GM19023 (cell line): Measurements from ENCODE around the gene MAP2K3.

Experiments
- ATAC-seq: cut with Tn5 transposase; IDR thresholded peaks from one replicate; pipeline ENCODE4 v1.9.1; 2021; ENCODE audit warnings: mild to moderate bottlenecking, moderate library complexity; ENCODE audit not compliant: unreplicated experiment

MAP2K3 gene

DNA sequence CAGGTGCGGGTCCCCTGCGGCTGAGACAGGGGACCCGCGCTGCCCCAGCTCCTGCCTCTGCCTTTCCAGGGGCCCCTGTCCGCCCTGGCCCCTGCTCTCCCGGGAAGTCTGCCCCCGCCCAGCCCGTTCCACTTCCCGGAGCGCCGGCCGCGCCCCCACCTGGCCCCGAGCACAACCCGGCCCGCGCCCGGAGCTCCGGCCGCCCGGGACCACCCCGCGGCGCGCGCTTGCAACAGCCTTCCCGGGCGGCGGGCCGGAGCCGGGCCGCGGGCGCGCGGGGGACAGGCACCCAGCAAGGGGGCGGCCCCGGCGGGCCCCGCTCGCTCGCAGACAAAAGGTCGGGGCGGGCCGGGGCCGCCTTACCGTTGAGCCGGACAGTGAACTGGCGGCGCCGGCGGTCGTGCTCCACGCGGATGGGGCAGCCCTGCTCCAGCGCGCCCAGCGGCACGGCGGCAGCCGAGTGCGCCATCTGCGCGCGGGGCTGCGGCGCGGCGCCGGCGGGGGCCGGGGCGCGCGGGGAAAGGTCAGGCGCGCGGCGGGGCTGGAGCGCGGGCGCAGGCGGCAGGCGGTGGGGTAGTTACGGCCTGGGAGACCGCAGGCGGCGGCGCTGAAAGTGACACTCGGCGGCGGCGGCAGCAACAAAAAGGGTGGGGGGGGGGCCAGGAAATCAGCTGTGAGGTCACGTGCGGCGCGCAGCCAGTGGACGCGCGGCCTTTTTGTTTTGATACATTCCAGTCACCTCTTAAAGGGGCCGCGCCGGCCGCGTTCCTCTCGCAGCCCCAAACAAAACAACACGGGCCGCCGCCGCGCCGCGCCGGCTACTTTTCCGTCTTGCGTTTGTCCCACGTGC, 31.5 kb upstream of the MAP2K3 start, which contains the start of gene NATD1:
TSS of gene NATD1 (minus strand) at position 615 of the 850 bp plus-strand sequence. CDS start at position 469, 146 bp downstream.
- peak; percentile 86 for ATAC-seq

DNA sequence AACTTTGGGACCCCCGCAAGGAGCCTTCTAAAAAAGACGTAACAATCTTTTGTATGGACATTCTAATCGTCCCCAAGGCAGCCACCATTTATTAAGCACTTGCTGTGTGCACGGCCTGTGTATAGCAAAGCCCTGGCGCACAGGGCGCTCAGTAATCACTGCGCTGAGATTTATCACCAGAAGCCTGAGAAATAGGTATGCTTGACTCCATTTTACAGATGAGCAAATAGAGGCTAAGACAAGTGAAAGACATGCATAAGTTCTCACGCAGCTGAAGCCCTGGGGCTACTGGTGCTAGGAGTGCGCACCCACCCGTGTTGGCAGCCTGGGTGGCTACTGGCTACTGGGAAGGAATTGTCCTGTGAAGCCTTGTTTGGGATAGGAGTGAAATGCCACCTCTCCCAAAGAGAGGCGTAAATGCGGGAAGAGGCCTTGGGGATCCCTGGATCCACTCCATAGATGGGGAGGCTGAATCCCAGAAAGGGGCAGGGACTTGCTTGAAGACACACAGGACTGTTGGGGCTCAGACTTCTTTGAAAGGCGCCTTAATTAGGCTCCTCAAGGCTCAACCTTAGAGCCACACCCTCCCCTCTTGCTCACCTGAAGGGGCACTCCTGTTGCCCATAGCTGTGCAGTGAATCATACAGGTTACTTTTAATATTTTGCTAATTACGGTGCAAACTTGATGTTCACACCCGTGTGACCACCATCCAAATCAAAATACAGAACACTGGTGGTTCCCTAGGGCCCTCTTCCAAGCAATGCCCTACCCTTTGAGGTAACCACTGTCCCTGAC, 30.7 kb upstream of the MAP2K3 start:
- ATAC-seq, result no peak

DNA sequence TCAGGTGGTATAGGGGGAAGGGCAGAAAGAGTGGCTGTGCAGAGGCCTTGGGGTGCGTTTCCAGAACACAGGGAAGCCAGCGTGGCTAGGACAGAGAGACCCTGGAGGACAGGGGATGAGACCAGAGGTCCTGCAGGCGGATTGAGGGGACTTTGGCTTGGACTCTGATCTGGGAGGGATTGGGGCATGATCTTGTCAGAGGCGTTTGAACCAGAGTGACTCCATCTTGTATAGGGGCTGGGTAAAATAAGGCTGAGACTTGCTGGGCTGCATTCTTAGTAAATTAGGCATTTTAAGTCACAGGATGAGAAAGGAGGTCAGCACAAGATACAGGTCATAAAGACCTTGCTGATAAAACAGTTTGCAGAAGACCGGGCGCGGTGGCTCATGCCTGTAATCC, 25.9 kb upstream of the MAP2K3 start:
- ATAC-seq, result no peak

DNA sequence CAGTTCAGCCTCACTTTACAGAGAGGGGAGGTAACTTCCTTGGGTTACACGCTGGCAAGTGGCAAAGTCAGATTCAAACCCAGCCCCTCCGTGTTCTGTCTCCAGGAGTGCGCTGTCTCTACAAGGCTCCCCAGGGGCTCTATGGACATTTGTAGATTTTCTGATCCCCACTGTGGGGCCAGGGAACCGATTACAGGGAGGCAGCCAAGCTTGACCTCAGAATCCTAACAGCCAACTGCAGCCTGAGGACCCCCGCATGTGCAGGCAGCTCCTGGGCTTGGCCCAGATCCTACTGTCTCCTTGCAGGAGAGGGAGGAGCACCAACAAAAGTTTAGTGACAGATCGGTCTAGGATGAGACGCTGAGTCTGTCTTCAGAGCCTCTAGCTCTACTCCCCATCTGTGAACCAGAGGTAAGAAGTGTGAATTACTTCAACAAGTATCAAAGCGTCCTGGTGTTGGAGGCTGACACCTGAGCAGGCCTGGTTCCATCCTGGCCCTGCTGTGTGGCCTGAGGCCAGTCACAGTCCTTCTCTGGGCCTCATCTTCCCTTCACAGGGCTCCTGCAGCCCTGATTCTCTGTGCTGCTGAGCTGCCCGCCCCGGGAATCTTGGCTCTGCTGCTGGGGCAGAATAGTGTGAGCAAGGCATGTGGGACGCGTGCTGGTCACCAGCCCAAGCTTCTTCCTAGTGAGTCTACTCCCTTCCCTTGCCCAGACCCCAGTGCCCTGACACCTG, 22.1 kb upstream of the MAP2K3 start:
- ATAC-seq, result no peak

DNA sequence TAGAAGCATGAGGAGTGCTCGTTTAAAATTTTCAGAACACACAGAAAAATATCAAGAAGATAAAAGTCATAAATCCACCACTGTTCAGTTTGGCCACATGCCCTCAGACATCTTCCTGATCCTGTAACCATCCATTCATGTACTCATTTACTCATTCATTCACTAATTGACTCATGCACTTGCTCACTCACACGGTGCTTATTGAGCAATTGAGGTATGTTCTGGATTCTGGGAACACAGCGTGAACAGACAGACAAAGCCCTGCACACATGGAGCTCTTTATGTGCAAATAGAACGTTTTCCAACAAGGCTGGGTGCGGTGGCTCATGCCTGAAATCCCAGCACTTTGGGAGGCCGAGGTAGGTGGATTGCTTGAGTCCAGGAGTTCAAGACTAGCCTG, 21.1 kb upstream of the MAP2K3 start:
- no peak for ATAC-seq

DNA sequence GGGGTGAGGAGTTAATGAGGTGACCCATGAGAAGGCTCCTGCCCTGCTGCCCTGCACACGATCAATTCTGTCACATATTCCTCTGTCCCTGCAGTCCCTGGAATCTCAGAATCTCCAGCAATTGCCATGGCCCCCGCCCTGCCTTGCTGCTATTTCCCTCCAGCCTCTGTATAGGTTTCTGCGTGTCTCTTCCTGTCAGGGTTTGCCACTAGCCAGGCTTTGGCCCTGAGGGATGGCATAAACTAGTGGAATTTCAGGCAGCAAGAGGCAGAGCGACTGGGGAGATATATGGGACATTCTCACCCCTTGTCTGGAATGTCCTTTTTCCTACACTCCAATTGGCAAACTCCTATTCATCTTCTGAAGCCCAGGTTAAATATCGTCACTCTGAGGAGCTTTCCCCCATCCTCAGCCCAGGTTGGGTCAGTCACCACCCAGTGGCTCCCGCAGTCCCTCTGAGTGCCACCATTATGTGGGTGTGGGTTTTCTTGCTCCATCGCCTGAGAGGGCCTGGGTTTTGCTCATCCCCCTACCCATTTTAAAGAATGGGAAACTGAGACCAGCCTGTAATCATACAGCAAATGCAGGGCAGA, 15.8 kb upstream of the MAP2K3 start:
- no peak for ATAC-seq

DNA sequence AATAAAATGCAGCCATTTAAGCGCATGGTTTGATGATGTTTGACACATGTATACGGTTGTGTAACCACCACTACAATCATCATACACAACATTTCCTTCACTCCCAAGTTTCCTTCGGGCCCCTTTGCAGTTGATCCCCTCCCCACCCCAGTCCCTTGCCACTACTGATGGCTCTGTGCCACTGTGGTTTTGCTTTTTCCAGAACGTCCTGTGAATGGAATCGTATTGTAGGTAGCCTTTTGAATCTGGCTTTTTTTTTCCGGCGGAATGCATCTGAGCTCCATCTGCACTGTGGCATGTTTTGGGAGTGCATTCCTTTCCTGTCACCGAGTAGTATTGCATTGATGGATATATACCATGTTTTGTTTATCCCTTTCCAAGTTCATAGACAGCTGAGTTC, 15.1 kb upstream of the MAP2K3 start:
- ATAC-seq, result no peak

DNA sequence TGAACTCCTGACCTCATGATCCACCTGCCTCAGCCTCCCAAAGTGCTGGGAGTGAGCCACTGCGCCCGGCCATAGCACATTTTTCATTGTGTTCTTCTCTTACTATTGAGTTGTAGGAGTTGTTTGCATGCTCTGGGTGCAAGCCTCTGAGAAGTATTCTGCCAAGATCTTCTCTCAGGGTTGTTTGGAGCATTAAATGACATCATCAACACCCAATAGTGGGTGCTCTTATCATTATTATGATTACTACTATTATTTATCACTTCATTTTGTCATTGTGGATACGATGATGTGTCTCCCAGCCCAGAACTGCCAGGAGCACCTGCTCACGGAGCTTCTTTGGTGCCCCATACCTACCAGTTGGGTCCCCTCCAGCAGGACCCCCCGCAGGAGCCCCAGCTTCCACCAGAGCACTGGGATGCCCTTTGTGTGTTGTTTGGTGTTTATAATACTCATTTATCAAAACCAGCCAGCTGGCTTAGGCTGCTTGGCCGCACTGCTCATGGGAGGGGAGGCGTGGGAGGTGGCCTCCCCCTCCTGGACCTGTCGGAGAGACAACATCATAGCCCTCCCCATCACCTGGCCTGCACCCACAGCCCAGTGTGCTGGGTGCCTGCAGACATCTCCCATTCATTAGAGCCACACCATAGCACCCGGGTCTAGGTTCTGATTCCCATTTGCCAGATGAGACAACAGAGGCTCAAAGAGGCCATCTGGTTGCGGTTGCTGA, 12.9 kb upstream of the MAP2K3 start:
- ATAC-seq, result no peak

DNA sequence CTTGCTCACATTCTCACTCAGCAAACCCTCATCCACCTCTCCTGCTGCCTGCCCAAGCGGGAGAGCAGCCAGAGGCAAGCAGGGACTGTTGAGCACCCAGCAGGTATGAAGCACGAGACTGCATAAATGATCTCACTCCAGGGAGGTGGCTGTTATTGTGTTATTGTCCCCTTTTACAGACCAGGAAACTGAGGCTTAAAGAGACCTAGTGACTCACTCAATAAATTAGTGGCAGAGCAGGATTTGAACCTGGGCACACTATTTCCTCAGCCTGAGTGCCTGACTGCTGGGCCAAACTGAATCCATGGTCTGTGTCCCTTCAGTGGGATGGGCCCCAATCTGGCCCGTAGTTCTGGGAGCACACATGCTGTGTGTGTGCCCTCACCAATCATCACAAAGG, 12.3 kb upstream of the MAP2K3 start:
- ATAC-seq, result no peak

DNA sequence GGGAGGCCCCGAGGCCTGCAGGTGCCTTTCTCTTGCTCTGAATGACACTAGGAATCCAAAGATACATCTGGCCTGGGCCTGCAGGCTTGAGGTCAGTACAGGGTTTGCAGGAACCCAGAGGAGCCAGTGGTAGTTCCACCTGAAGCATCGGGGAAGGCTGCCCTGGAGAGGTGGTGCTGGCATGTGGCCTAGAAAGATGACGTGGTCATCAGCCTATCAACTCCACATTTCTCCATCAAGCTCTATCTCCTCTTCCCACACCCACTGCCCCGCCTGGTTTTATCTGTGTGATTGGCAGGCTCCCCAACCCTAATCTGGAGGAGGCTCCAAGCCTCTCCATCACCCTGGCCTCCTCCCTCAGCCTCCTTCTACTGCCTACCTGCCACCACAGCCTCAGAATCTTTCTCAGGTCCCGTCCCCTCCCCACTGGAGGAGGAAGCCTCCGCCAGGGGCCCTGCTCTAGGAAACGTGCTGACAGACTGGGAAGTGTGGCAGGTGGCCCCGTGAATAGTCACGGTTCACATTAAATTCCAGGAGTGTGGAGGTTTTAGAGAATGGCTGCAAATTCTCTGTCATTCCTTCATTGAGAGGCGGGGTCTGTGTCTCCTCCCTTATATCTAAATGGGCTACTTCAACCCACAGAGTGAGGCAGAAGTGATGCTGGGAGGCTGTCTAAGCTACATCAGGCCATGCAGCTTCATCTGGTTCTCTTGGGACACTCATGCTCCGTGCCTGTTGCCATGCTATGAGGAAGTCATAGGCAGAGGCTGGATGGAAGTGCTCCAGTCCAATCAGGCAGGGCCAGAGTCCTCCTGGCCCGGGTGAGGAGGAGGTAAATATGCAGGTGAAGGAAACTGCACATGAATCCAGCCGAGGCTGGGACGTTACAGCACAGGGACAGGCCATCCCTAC, 11.4 kb upstream of the MAP2K3 start:
- ATAC-seq, result no peak

DNA sequence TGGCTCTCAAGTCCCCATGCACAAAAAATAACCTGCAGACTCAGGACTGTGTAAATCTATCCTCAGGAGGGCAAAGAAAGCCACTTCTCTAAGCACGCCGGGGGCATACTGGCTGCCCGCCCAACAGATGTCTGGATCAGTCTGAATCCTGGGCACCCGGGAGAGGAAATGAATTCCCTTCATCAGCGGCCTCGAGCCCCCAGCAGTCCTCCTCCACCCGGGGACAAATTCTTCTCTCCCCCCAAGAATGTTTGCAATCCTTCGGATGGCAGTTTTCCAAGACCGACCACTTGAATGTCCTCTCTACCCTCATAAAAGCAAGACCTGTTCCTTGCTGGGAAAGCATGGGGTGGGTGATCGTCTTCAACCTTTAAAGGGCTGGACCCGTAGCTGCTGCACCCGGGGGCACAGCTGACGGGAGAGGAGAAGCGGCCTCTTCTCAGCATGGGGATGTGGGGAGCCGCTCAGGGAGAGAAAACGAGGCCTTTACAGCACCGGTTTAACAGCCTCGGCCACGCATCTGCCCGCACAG, 9.4 kb upstream of the MAP2K3 start:
- no peak for ATAC-seq

DNA sequence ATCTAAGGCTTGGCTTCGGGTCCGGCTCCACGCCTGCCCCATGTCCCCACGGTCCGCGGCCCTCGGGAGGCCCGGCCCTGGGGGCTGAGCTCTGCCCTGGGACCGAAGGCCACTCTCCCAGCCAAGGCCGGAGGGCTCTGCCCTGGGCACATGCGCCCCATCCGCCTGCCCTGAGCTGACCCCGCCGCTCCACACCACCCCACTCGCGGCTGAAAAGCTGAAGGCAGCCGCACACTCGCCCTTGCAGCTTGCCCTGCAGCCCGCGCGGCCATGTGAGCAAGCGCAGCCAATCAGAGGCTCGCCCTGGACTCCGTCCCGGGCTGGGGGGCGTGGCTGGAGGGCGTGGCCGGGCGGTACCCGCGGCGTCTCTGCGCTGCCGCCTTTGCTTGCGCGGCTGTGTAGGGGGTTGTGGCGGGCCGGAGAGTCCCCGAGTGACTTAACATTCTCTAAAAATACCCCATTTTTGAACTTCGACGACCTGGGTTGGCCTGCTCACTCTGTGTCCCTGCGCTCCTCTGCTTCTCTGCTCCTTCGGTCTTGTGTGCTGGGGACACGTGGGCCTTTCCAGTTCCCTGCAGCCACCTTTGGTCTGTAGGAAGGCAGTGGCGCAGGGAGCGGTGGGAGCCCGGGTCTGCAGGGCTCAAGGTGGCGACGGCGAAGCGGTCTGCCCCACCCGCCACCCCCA, 8.8 kb upstream of the MAP2K3 start:
- peak; percentile 96 for ATAC-seq

DNA sequence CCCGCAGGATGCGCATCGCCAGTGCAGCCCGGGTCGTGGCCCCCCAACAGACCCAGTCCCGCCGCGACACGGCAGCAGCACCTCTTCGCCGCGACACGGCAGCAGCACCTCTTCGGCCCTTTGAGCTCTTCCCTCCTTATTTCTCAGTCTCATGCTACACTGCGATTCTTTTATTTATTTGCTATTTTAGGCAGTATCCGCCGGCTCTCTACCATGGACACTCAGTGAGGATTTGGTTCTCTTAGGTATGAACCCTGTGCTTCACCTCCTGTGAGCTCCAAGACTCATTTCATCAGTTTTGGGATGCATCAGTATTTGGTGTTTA, 8.3 kb upstream of the MAP2K3 start:
- ATAC-seq, result no peak

DNA sequence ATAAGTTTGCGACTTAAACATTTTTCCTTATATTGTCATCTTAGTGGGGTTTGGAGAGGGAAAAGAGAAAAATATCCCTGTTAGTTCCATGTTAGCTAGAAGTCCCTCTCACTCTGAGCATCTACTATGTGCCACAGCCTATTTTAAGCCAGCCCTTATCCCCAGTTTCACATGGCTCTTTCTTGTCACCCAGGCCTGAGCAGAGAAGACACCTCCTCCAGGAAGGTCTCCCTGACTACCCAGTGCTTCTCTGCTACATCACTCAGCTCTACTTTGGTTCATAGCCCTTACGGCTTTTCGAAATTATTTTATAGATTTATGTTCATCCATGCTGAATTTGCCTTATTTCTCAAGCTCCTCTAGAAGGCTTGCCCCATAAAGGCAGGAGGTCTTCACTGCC, 7.2 kb upstream of the MAP2K3 start:
- no peak for ATAC-seq

DNA sequence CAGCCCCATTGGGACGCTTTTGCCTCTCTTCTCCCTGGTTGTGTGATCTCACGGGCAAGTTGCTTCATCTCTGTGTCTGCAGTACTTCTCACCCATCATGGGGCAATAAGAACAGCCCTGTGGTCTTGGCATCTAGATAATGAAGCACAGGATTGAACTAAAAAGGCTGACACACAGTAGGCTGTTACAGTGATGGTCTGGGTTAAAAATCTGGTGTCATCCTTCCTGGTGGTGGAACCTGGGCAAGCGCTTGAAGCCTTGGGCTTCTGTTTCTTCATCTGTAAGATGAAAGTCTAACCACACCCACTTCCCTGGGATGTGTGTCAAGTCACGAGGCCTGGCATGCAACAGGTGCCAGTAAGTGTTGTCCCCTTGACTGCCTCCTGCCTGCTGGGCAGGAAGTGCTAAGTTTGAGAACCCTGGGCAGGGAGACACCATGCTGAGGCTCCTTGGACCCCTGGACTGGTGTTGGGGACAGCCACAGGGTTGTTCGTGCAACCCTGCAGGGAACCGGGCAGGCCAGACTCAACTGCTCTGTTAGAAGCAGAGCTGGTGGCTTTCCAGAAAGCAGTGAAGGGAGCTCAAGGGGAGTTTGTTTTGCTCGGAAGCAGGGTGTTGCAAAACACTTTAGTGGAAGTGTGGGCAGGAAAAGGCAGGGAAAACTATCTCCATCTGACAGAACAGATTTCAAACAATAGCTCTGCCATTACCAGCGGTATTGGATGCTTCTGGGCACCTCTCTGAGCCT, 5.9 kb upstream of the MAP2K3 start:
- ATAC-seq, result no peak

DNA sequence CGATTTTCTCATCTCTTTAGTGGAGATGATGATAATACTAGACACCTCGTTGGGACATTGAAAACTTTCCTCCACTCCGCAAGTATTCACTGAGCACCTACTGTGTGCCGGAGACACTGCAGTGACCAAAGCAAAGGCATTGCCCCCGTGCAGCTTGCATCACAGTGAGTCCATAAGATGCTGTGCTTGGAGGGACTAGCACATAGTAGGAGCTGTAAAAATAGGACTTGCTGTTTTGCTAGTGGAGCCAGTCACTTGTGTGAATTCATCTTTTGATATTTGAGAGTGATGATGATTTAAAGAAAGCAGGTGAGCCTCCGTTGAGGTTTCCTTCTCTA, 5.3 kb upstream of the MAP2K3 start:
- ATAC-seq, result no peak

DNA sequence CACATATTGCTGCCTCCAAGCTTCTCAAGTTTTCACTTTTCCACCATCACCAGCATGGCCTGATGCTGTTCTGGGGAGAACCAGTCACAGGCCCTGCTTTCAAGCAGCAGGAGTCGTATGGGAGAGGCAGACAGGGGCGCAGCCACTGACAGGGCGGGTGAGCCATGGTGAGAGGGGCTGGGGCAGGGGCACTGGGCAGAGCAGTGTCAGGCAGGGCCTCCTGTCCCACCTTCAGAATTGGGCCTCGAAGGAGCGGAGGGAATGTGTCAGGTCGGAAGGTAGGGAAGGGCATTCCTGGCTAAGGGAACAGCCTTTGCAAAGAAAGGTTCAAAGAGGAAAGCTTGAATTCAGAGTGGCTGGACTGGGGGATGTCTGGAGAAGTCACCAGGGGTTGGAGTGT, 4.9 kb upstream of the MAP2K3 start:
- ATAC-seq, result no peak

DNA sequence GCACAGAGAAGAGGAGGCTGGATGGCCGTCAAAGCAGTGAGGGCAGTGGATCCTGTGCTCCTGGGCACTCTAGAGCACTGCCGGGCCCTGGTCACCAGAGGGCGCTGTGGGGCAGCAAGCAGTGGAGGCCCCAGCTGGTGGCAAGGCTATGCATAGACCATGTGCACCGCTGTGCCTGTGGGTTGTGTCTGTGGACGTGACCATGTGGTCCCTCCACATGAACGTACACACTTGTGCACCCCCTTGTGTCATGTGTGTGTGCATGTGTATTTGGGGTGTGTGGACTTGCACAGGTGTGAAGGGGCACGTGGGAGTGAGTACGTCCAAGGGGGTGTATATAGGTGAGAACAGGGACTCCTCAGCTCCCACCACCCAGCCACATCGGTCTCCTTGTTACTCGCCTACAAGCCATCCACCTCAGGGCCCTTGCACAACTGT, 4.4 kb upstream of the MAP2K3 start:
- peak; percentile 25 for ATAC-seq
